ENCODE data around the gene HPSE2. TPM values are rescaled to one million over a fixed set of nuclear protein-coding genes. Genes with fewer than 3 reads are reported as not detected.
"Not testable (repeated sequence)": the region's sequence is repeated elsewhere in the genome, so short reads cannot be mapped to it uniquely, and the experiment has no call there.

Gene HPSE2
- total RNA-seq, 1 donor from 2014 or later: 0.16 TPM

DNA sequence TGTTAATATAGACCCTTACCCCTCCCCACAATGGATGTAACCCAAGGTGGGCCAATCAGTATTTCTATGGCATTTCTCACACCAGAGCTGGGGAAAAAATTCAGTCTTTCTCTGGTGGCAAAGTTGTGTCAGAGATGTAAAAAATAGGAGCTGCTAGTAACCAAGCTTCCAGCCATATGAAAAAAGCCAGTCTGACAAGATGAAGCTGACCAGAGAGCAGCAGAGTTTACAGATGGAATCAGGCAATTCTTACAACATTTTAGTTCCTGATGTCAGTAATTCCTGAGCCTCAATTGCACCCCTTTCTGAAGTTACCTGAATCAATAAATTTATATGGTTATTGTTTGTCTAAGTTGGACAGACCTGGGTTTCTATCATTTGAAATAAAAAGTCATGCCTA, 286.3 kb downstream of the HPSE2 start:
- intact Hi-C loops (cut with DNase I): no loop called here
- DNase-seq (ENCODE audit: low spot score): no peak

GRCh38 chr10:98943681-98944080, 292.0 kb downstream of the HPSE2 start:
- intact Hi-C loops (cut with DNase I): no loop called here
- DNase-seq (ENCODE audit: low spot score): no peak

GRCh38 chr10:98929709-98930108, 305.9 kb downstream of the HPSE2 start:
- DNase-seq (ENCODE audit: low spot score): no peak

GRCh38 chr10:98925651-98926050, 310.0 kb downstream of the HPSE2 start:
- intact Hi-C loops (cut with DNase I): no loop called here

More at GRCh38 chr10:98929709-98930108, 305.9 kb downstream of the HPSE2 start:
- intact Hi-C loops (cut with DNase I): no loop called here

GRCh38 chr10:98924526-98924925, 311.1 kb downstream of the HPSE2 start:
- no peak for DNase-seq (ENCODE audit: low spot score)

More at GRCh38 chr10:98925651-98926050, 310.0 kb downstream of the HPSE2 start:
- DNase-seq (ENCODE audit: low spot score): no peak

DNA sequence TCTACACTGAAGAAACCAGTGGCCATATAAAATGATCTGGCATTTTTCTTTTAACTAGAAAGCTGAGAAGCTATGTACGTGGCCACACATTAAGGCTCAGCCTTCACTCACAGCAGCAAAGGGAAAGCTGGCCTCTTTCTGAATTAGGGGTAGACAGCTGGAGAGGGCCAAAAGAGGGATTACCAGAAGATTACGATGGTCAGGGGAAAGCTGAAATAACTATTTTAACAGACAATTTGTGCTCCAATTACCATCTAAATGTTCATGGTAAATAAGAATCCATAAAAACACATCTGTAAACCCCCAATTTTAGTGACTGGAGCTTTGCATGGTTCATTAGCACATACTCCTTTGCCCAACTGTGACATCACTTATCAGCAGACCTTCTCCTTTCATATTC, 314.3 kb downstream of the HPSE2 start:
- intact Hi-C loops (cut with DNase I): no loop called here
- no peak for DNase-seq (ENCODE audit: low spot score)

More at GRCh38 chr10:98924526-98924925, 311.1 kb downstream of the HPSE2 start:
- intact Hi-C loops (cut with DNase I): no loop called here

- intact Hi-C loops (cut with DNase I): no loop called here
- DNase-seq (ENCODE audit: low spot score): no peak
Observed at GRCh38 chr10:98920807-98921206, 314.8 kb downstream of the HPSE2 start.

- intact Hi-C loops (cut with DNase I): no loop called here
- DNase-seq (ENCODE audit: low spot score): no peak
Observed at GRCh38 chr10:98920360-98920759, 315.3 kb downstream of the HPSE2 start.

- DNase-seq (ENCODE audit: low spot score): no peak
- intact Hi-C loops (cut with DNase I): no loop called here
Observed at GRCh38 chr10:98919899-98920298, 315.8 kb downstream of the HPSE2 start.

DNA sequence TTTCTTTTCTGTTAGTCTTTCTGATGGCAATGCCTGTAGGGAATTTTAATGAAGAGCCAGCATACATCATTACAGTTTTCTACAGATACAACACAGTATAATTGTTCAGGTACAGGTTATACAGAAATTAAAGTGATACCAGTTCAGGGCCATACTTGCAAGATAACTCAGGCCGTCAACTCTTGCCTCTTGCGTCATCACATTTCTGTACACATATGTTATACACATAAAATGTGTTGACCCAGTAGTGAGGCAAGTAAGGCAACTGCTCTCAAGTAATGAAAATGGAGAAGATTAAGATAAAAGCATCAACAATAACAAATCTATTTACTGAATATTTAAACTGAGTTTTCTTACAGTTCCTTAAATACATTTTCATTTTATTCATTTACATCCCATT, 317.8 kb downstream of the HPSE2 start:
- intact Hi-C loops (cut with DNase I): no loop called here
- DNase-seq (ENCODE audit: low spot score): no peak

GRCh38 chr10:98916526-98917125, 319.0 kb downstream of the HPSE2 start:
- intact Hi-C loops (cut with DNase I): no loop called here
- no peak for DNase-seq (ENCODE audit: low spot score)

DNA sequence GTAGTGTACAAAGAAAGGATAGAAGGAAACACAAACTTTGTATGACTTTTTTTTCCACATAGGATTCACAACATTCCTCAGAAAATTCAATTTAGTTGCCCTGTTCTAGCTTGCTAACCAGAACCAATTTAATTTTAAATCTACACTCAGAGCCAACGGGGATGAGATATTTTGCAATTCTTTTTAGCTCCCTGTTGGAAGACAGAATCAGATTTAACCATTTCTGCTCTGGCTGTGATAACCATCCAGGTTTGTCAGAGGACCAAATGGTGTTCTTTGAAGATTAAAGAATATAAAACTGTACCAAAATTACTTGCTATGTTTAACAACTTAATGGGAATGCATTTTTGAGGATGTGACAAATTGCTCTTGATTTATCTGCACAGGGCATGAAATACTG, 319.7 kb downstream of the HPSE2 start:
- intact Hi-C loops (cut with DNase I): no loop called here
- DNase-seq (ENCODE audit: low spot score): no peak

DNA sequence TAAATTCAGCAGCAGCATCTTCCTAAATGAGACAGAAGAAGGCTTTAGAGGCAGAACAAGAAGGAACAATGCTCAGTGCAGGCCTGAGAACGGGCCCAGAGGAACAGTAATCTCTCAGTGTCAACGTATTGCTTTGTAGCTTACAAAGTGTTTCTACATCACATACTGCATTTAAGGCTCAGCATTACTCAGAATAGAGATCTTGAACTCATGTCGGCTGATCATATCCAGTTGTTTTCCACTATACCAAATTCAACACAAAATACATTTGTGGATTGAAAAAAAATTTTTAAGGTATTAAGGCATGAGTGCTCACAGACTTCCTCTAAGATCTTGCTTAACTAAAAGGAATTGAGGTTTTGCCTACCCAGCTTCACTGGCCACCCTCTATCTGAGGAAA, 325.1 kb downstream of the HPSE2 start:
- intact Hi-C loops (cut with DNase I): no loop called here
- DNase-seq (ENCODE audit: low spot score): no peak

DNA sequence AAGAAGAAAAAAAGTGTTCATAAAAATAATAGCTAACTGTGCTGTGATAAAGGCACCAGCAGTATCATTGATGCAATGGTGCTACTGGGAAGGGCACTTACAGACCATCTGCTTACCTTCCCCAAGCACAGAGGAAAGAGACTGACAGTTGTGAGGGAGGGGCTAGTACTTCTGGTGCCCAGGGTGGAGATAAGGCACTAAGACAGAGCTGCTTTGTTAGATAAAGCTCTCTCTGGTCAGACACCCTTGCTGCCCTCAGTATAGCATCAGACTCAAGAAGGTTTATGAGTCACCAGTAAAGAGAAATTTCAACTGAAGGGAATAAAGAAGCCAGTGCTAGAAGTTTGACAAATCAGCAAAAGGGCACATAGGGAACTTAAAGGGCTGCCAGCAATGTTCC, 325.6 kb downstream of the HPSE2 start:
- no peak for DNase-seq (ENCODE audit: low spot score)
- intact Hi-C loops (cut with DNase I): no loop called here

- intact Hi-C loops (cut with DNase I): no loop called here
- no peak for DNase-seq (ENCODE audit: low spot score)
Observed at GRCh38 chr10:98908868-98909267, 326.8 kb downstream of the HPSE2 start.

GRCh38 chr10:98908247-98908646, 327.4 kb downstream of the HPSE2 start:
- intact Hi-C loops (cut with DNase I): not testable (repeated sequence)

GRCh38 chr10:98901441-98902110, 334.1 kb downstream of the HPSE2 start:
- intact Hi-C loops (cut with DNase I): no loop called here
- no peak for DNase-seq (ENCODE audit: low spot score)

More at GRCh38 chr10:98908247-98908646, 327.4 kb downstream of the HPSE2 start:
- DNase-seq (ENCODE audit: low spot score): not testable (repeated sequence)

DNA sequence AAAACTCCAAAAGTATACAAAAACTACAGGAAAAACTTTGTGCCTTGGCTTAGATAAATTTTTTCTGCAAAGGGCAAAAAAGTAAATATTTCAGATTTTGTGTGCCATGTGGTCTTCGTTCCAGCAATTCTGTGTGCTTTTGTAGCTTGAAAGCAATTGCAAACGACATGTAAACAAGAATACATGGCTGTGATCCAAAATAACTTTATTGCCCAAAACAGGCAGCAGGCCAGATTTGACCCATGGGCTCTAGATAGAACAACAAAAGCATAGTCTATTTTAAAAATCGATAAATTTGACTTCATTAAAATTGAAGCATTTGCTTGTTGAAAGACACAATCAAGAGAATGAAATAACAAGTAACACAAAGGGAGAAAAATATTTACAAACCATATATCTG, 336.6 kb downstream of the HPSE2 start:
- no peak for DNase-seq (ENCODE audit: low spot score)
- intact Hi-C loops (cut with DNase I): no loop called here

DNA sequence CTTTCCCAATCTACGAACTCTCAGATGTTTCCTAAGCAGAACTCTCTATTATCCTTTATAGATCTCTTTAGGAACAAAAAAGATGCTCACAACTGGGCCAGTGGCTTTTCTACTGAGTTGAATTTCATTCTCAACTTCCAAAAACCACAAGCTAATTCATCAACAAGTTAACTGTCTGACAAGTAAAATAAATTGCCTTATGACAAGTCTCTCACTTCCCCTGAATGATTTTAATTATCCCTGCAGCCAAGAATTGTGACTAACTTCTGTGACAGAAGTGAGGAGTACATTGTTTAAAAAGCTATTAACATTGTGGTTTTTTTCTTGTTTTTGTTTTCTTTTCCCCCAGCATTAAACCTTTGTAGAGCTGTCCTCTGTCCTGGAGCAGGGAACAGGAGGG, 343.1 kb downstream of the HPSE2 start:
- intact Hi-C loops (cut with DNase I): no loop called here
- no peak for DNase-seq (ENCODE audit: low spot score)

DNA sequence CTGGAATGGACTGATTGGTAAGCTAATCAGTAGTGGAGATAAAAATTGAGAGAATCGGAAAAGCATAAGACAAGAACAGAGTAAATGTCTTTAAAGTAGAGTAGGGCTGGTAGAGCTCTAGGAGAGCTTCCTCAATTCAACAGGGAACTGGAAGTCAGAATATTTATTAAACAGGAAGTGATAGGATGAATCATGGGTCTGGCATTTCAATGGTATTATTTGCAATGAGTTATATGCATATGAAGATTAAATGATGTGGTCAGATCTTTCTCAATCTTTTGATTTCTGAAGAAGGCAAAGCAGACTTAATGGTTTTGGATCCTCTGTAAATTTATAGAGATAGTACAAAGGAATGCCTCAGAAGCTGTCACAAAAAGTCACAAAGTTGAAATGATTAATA, 349.0 kb downstream of the HPSE2 start:
- DNase-seq (ENCODE audit: low spot score): no peak
- intact Hi-C loops (cut with DNase I): no loop called here

GRCh38 chr10:98885378-98885777, 350.3 kb downstream of the HPSE2 start:
- intact Hi-C loops (cut with DNase I): no loop called here
- no peak for DNase-seq (ENCODE audit: low spot score)
